ENCODE data around the gene SEPTIN10.

The SEPTIN10 gene

GRCh38 chr2:109510136-109511028, 103.4 kb downstream of the SEPTIN10 start:
- no peak for TF ChIP-seq EZH2 (IDR thresholded peaks at IDR 0.05)
- no peak for TF ChIP-seq FOXP2 (optimal IDR thresholded peaks at IDR 0.05; ENCODE audit: control extremely low read depth, extremely low read length, insufficient read depth)
- no peak for TF ChIP-seq POLR2AphosphoS5 (IDR thresholded peaks at IDR 0.05; ENCODE audit: borderline replicate concordance, low read depth, low read length)
- no peak overlapping the region for H3K4me3 ChIP-seq
- H3K27ac ChIP-seq: no peak overlapping the region
- DNase-seq (ENCODE audit: low read depth, low spot score): peak; percentile 8
- no peaks in the 10 kb centered on the region for H3K36me3 ChIP-seq (ENCODE audit: insufficient read depth, low read length)
- no peak overlapping the region for H3K9ac ChIP-seq (ENCODE audit: insufficient read length)
- no peaks in the 10 kb centered on the region for H3K9me3 ChIP-seq (ENCODE audit: low read depth, low read length)

GRCh38 chr2:109508556-109508955, 105.2 kb downstream of the SEPTIN10 start:
- H3K9ac ChIP-seq (ENCODE audit: insufficient read length): no peak overlapping the region
- TF ChIP-seq POLR2AphosphoS5 (IDR thresholded peaks at IDR 0.05; ENCODE audit: borderline replicate concordance, low read depth, low read length): no peak
- TF ChIP-seq FOXP2 (optimal IDR thresholded peaks at IDR 0.05; ENCODE audit: control extremely low read depth, extremely low read length, insufficient read depth): no peak
- no peak for TF ChIP-seq EZH2 (IDR thresholded peaks at IDR 0.05)

GRCh38 chr2:109507828-109508227, 105.9 kb downstream of the SEPTIN10 start:
- Histone ChIP-seq H3K9ac (ENCODE audit: insufficient read length) (no peak overlapping the region), H3K4me3 (no peak overlapping the region), H3K27ac (no peak overlapping the region), H3K9me3 (ENCODE audit: low read depth, low read length) (no peaks in the 10 kb centered on the region), H3K36me3 (ENCODE audit: insufficient read depth, low read length) (no peaks in the 10 kb centered on the region)
- TF ChIP-seq FOXP2 (optimal IDR thresholded peaks at IDR 0.05; ENCODE audit: control extremely low read depth, extremely low read length, insufficient read depth) (no peak), POLR2AphosphoS5 (IDR thresholded peaks at IDR 0.05; ENCODE audit: borderline replicate concordance, low read depth, low read length) (no peak), EZH2 (IDR thresholded peaks at IDR 0.05) (no peak)
- DNase-seq (ENCODE audit: low read depth, low spot score): no peak

More at GRCh38 chr2:109508556-109508955, 105.2 kb downstream of the SEPTIN10 start:
- H3K9me3 ChIP-seq (ENCODE audit: low read depth, low read length): no peaks in the 10 kb centered on the region
- no peaks in the 10 kb centered on the region for H3K36me3 ChIP-seq (ENCODE audit: insufficient read depth, low read length)
- H3K4me3 ChIP-seq: no peak overlapping the region
- H3K27ac ChIP-seq: no peak overlapping the region
- no peak for DNase-seq (ENCODE audit: low read depth, low spot score)

- H3K36me3 ChIP-seq (ENCODE audit: insufficient read depth, low read length): no peaks in the 10 kb centered on the region
- TF ChIP-seq EZH2 (IDR thresholded peaks at IDR 0.05) (no peak), POLR2AphosphoS5 (IDR thresholded peaks at IDR 0.05; ENCODE audit: borderline replicate concordance, low read depth, low read length) (no peak), FOXP2 (optimal IDR thresholded peaks at IDR 0.05; ENCODE audit: control extremely low read depth, extremely low read length, insufficient read depth) (no peak)
- H3K4me3 ChIP-seq: no peak overlapping the region
- H3K27ac ChIP-seq: no peak overlapping the region
- H3K9me3 ChIP-seq (ENCODE audit: low read depth, low read length): no peaks in the 10 kb centered on the region
- no peak overlapping the region for H3K9ac ChIP-seq (ENCODE audit: insufficient read length)
- DNase-seq (ENCODE audit: low read depth, low spot score): no peak
Measured at GRCh38 chr2:109507217-109507616, 106.5 kb downstream of the SEPTIN10 start.

GRCh38 chr2:109503191-109503590, 110.6 kb downstream of the SEPTIN10 start:
- no peak overlapping the region for H3K4me3 ChIP-seq
- no peaks in the 10 kb centered on the region for H3K9me3 ChIP-seq (ENCODE audit: low read depth, low read length)
- no peak overlapping the region for H3K27ac ChIP-seq
- no peak for DNase-seq (ENCODE audit: low read depth, low spot score)
- H3K36me3 ChIP-seq (ENCODE audit: insufficient read depth, low read length): no peaks in the 10 kb centered on the region
- H3K9ac ChIP-seq (ENCODE audit: insufficient read length): no peak overlapping the region
- no peak for TF ChIP-seq EZH2 (IDR thresholded peaks at IDR 0.05)
- TF ChIP-seq FOXP2 (optimal IDR thresholded peaks at IDR 0.05; ENCODE audit: control extremely low read depth, extremely low read length, insufficient read depth): no peak
- no peak for TF ChIP-seq POLR2AphosphoS5 (IDR thresholded peaks at IDR 0.05; ENCODE audit: borderline replicate concordance, low read depth, low read length)

GRCh38 chr2:109501461-109501860, 112.3 kb downstream of the SEPTIN10 start:
- no peak for DNase-seq (ENCODE audit: low read depth, low spot score)
- Histone ChIP-seq H3K9me3 (ENCODE audit: low read depth, low read length) (no peaks in the 10 kb centered on the region), H3K4me3 (no peak overlapping the region), H3K36me3 (ENCODE audit: insufficient read depth, low read length) (no peaks in the 10 kb centered on the region), H3K9ac (ENCODE audit: insufficient read length) (no peak overlapping the region), H3K27ac (no peak overlapping the region)
- TF ChIP-seq EZH2 (IDR thresholded peaks at IDR 0.05) (no peak), FOXP2 (optimal IDR thresholded peaks at IDR 0.05; ENCODE audit: control extremely low read depth, extremely low read length, insufficient read depth) (no peak), POLR2AphosphoS5 (IDR thresholded peaks at IDR 0.05; ENCODE audit: borderline replicate concordance, low read depth, low read length) (no peak)

GRCh38 chr2:109500910-109501309, 112.9 kb downstream of the SEPTIN10 start:
- no peaks in the 10 kb centered on the region for H3K36me3 ChIP-seq (ENCODE audit: insufficient read depth, low read length)
- no peak for DNase-seq (ENCODE audit: low read depth, low spot score)
- H3K9ac ChIP-seq (ENCODE audit: insufficient read length): no peak overlapping the region
- H3K4me3 ChIP-seq: no peak overlapping the region
- H3K27ac ChIP-seq: no peak overlapping the region
- H3K9me3 ChIP-seq (ENCODE audit: low read depth, low read length): no peaks in the 10 kb centered on the region
- TF ChIP-seq EZH2 (IDR thresholded peaks at IDR 0.05) (no peak), FOXP2 (optimal IDR thresholded peaks at IDR 0.05; ENCODE audit: control extremely low read depth, extremely low read length, insufficient read depth) (no peak), POLR2AphosphoS5 (IDR thresholded peaks at IDR 0.05; ENCODE audit: borderline replicate concordance, low read depth, low read length) (no peak)

GRCh38 chr2:109499566-109499965, 114.2 kb downstream of the SEPTIN10 start:
- H3K4me3 ChIP-seq: no peak overlapping the region
- H3K36me3 ChIP-seq (ENCODE audit: insufficient read depth, low read length): no peaks in the 10 kb centered on the region
- H3K9me3 ChIP-seq (ENCODE audit: low read depth, low read length): no peaks in the 10 kb centered on the region
- no peak overlapping the region for H3K9ac ChIP-seq (ENCODE audit: insufficient read length)
- TF ChIP-seq FOXP2 (optimal IDR thresholded peaks at IDR 0.05; ENCODE audit: control extremely low read depth, extremely low read length, insufficient read depth) (no peak), EZH2 (IDR thresholded peaks at IDR 0.05) (no peak), POLR2AphosphoS5 (IDR thresholded peaks at IDR 0.05; ENCODE audit: borderline replicate concordance, low read depth, low read length) (no peak)
- no peak overlapping the region for H3K27ac ChIP-seq
- no peak for DNase-seq (ENCODE audit: low read depth, low spot score)
